Psoas muscle (tissue), 8 donors: ENCODE results near the gene DTD1. TPM values are rescaled to one million over a fixed set of nuclear protein-coding genes. Genes with fewer than 3 reads are reported as not detected.

Experiments used
- ATAC-seq, 4 donors: fragments of 200-7000 bp; cut with Tn5 transposase; one replicate each; pipeline ENCODE4 v1.9.1; 2020; ENCODE audit warnings: moderate library complexity in 3 of 4, mild to moderate bottlenecking in 2 of 4
- DNase-seq, 2 donors: peaks; one replicate each; pipeline ENCODE4 v3.0.0-alpha.2; 2020
- H3K27ac ChIP-seq: fragments of 200-600 bp; one replicate; pipeline ENCODE4 v1.8.0; 2022
- H3K27me3 ChIP-seq, 3 donors: fragments of 200-600 bp in 1 of 3; one replicate each; pipeline versions ENCODE4 v1.6.1 to v1.8.0; 2013 to 2022; ENCODE audit warnings: low read length in 2 of 3, mild to moderate bottlenecking in 2 of 3, moderate library complexity in 1 of 3; ENCODE audit not compliant: insufficient read depth in 3 of 3
- H3K36me3 ChIP-seq, 2 donors: fragments of 200-600 bp in 1 of 2; one replicate each; pipeline versions ENCODE4 v1.6.1 to v1.8.0; 2013 to 2022; ENCODE audit warnings: low read depth in 1 of 2, mild to moderate bottlenecking in 1 of 2, moderate library complexity in 1 of 2; ENCODE audit not compliant: insufficient read depth in 1 of 2
- H3K4me1 ChIP-seq: fragments of 200-600 bp; one replicate; pipeline ENCODE4 v1.8.0; 2022
- H3K4me3 ChIP-seq: fragments of 200-600 bp; one replicate; pipeline ENCODE4 v1.8.0; 2022; ENCODE audit warnings: mild to moderate bottlenecking
- H3K9me3 ChIP-seq: fragments of 200-600 bp; one replicate; pipeline ENCODE4 v1.8.0; 2022
- WGBS, 3 donors: extraction: QIAGEN DNeasy Blood & Tissue Kit; methylation state at CpG; one replicate each; pipeline versions ENCODE4 v1.1.6 to v1.1.7; 2013; 5-methylcytosine and 5-hydroxymethylcytosine counted together
- intact Hi-C, 2 donors: fragments of 100-400 bp; cut with DNase I; formaldehyde crosslinking; loops; one replicate each; pipeline versions ENCODE4 v1.11.0 to v1.14.2; 2022
- polyA plus RNA-seq, 3 donors: library from polyadenylated mRNA; stranded (reverse); fragments of 200-250 nt; gene quantifications; one replicate each; pipeline ENCODE4 v1.2.3, GENCODE V29; 2013
- total RNA-seq, 4 donors: library from RNA; stranded (reverse); fragmentation: NEBNext Ultra II Directional in 2 of 4; extraction: Animal tissue kit (Norgen Biotek cat#: 25700) in 2 of 4; gene quantifications; one replicate each; pipeline versions ENCODE4 v1.2.1 to v1.2.4, GENCODE V29; 2021 to 2023
- TF ChIP-seq, protein P1 (sequence below): fragments of 200-600 bp; IDR thresholded peaks from one replicate; pipeline ENCODE4 v1.8.0; 2022; ENCODE audit warnings: antibody characterized with exemption
- donor health status: healthy with polysubstance abuse.
- donor health status: DM: no; HTN: no; CAD: no; lungs with moderate emphysema.
- donor health status: Bipolar disorder and iron deficiency.
- donor health status: healthy.
- donor health status: DM: yes; HTN: yes; CAD: no.
- donor health status: DM: no; HTN: no; CAD: no.
- donor health status: DM: no; HTN: no; CAD: no.
- donor health status: DM: yes; HTN: yes; CAD: no.

DTD1 gene
- total and polyA plus RNA-seq, 7 donors, result 12.4 to 20.7 (median 18.2) TPM

DNA sequence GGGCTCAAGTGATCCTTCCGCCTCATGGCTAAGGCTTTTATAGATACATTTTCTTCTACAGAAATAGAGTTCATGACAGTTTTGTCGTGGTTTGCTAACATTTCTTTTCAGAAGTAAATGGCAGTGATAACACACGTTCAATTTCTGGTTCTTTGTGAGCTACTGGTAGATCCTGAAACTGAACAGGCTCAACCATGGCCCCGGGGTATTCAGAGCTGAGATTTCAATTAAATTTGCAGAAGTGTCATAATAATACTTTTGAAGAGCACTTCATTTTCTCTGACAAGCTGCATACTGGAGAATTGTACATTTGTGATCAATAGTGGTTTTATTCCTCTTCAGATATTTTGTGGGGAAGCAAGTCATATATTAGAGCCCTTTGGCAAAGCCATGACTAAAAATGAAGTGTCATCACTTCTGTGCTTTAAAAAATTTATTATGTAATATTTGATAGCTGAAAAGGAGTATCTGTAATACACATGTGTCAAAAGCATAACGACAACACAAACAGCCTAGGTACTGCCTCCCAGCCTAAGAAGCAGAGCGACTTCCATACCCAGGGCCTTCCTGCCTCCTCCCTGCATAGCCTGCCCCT is 141.5 kb downstream of the DTD1 start:
- Histone ChIP-seq H3K4me3 (no peak overlapping the region), H3K9me3 (no peaks in the 10 kb centered on the region), H3K36me3 (no peaks in the 10 kb centered on the region), H3K27ac (no peak overlapping the region), H3K4me1 (peaks cover 7% of the 10 kb centered on the region), H3K27me3 (no peaks in the 10 kb centered on the region)
- 86 to 90% (median 90%) methylated on average over 6 of the region's 6 CpGs for WGBS, 3 donors
- DNase-seq (no peak), ATAC-seq (no peak)
- intact Hi-C loops, result no loop called here
- TF ChIP-seq, protein P1, sequence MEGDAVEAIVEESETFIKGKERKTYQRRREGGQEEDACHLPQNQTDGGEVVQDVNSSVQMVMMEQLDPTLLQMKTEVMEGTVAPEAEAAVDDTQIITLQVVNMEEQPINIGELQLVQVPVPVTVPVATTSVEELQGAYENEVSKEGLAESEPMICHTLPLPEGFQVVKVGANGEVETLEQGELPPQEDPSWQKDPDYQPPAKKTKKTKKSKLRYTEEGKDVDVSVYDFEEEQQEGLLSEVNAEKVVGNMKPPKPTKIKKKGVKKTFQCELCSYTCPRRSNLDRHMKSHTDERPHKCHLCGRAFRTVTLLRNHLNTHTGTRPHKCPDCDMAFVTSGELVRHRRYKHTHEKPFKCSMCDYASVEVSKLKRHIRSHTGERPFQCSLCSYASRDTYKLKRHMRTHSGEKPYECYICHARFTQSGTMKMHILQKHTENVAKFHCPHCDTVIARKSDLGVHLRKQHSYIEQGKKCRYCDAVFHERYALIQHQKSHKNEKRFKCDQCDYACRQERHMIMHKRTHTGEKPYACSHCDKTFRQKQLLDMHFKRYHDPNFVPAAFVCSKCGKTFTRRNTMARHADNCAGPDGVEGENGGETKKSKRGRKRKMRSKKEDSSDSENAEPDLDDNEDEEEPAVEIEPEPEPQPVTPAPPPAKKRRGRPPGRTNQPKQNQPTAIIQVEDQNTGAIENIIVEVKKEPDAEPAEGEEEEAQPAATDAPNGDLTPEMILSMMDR, result no peak

DNA sequence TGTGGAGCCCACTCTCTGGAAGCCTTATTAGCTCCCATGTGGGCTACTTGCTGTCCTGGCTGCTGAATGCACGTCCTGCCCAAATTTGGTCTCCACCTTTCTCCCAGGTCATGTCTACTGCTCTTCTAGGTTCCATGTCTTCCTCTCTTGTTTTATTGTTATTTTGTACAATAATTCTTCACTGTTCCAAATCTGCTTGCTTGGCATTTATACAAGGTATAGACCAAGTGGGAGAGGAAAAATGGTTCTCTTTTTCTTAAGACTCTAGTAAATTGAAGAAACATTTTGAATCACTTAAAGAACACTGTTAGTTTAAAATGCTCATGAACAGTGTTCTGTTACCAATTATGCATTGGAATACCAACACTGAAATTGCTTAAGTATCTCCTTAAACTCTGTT is 144.1 kb downstream of the DTD1 start:
- H3K27me3 ChIP-seq, result no peaks in the 10 kb centered on the region
- WGBS, 3 donors, result 90 to 96% (median 96%) methylated on average over 1 of the region's 1 CpG
- DNase-seq (no peak), ATAC-seq (no peak)
- no peaks in the 10 kb centered on the region for H3K9me3 ChIP-seq
- no peak overlapping the region for H3K4me3 ChIP-seq
- H3K4me1 ChIP-seq, result peaks cover 7% of the 10 kb centered on the region
- no peaks in the 10 kb centered on the region for H3K36me3 ChIP-seq
- no peak overlapping the region for H3K27ac ChIP-seq
- intact Hi-C loops, result no loop called here
- TF ChIP-seq, protein P1, result no peak

DNA sequence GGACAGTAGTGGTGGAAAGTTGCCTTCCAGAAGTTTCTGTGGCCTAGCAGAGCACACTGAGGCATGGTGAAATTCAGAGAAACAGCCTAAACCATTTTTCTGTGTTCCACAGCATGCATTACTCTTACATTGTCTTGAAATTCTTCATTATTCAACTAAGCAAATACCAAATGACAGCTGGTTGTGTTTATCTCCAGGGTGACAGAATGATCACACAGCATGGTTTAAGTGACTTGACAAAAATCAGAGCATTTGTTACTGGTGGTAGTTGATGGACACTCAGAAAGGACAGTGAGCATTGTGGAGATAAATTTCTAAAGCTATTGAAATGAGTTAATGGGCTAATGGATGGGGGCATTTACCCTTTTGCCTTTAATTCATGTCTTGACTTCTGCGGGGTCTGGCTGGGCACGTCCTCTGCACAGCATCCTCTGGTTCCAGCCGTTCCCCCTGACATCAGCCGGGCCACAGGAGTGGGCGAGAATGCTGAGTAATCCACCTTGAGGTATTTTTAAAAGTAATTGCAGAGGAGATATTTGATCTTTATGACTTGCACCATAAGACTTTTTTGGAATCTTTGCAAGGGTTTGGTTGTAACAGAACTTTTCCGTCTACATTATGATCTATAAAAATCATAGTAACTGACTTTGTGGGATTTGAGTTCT is 146.8 kb downstream of the DTD1 start:
- H3K4me3 ChIP-seq, result no peak overlapping the region
- TF ChIP-seq, protein P1, result no peak
- no peak overlapping the region for H3K27ac ChIP-seq
- no peaks in the 10 kb centered on the region for H3K9me3 ChIP-seq
- H3K27me3 ChIP-seq, result no peaks in the 10 kb centered on the region
- ATAC-seq, result no peak
- no peaks in the 10 kb centered on the region for H3K4me1 ChIP-seq
- intact Hi-C loops, result loop anchor here in 1 of 2 donors (5.0 kb wide), 1 partner anchor 92 kb away; no protein-coding TSS in a partner anchor
- H3K36me3 ChIP-seq, result no peaks in the 10 kb centered on the region
- no peak for DNase-seq
- 59 to 85% (median 69%) methylated on average over 6 of the region's 6 CpGs for WGBS, 3 donors

DNA sequence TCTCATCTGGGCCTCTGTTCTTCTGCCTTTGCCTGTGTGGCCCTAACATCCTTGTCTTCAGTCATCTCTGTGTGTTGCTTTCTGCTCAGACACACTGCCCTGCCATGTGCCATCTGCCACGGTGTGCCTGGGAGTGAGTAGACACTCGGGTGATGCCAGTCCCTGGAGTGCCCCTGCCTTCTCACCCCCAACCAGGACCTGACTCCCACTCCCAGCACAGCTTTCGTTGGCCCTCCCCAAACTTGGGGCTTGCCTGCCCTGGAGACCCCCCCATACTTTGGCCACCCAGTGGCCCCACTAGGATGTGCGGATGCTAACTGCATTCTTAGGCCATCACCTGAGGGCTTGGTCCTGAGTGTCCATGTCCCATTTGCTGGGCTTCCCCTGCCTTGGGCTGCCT is 149.3 kb downstream of the DTD1 start:
- Histone ChIP-seq H3K4me3 (no peak overlapping the region), H3K27ac (no peak overlapping the region), H3K36me3 (no peaks in the 10 kb centered on the region), H3K4me1 (no peaks in the 10 kb centered on the region), H3K27me3 (no peaks in the 10 kb centered on the region), H3K9me3 (no peaks in the 10 kb centered on the region)
- intact Hi-C loops, result loop anchor here in 1 of 2 donors (5.0 kb wide), 1 partner anchor 95 kb away; no protein-coding TSS in a partner anchor
- DNase-seq, result no peak
- WGBS, 3 donors, result 96 to 98% (median 96%) methylated on average over 4 of the region's 4 CpGs
- TF ChIP-seq, protein P1, result no peak
- ATAC-seq, result no peak
